HG02885 (cell line): ENCODE measurements around the gene SLIT3.

Source experiments
- ATAC-seq: cut with Tn5 transposase; IDR thresholded peaks from one replicate; pipeline ENCODE4 v1.9.1; 2021; ENCODE audit warnings: mild to moderate bottlenecking; ENCODE audit not compliant: unreplicated experiment, poor library complexity

The SLIT3 gene

GRCh38 chr5:168829922-168830417, 471.0 kb downstream of the SLIT3 start:
- no peak for ATAC-seq

GRCh38 chr5:168829044-168829443, 471.9 kb downstream of the SLIT3 start:
- ATAC-seq: no peak

GRCh38 chr5:168827636-168828035, 473.3 kb downstream of the SLIT3 start:
- ATAC-seq: no peak

GRCh38 chr5:168826246-168826725, 474.7 kb downstream of the SLIT3 start:
- no peak for ATAC-seq

GRCh38 chr5:168822745-168823281, 478.1 kb downstream of the SLIT3 start:
- peak; percentile 33 for ATAC-seq

- peak; percentile 53 for ATAC-seq
Measured at GRCh38 chr5:168822248-168822744, 478.6 kb downstream of the SLIT3 start.

GRCh38 chr5:168820874-168821273, 480.1 kb downstream of the SLIT3 start:
- no peak for ATAC-seq

- ATAC-seq: no peak
Measured at GRCh38 chr5:168819004-168819621, 481.8 kb downstream of the SLIT3 start.

- no peak for ATAC-seq
Measured at GRCh38 chr5:168818558-168818957, 482.4 kb downstream of the SLIT3 start.

GRCh38 chr5:168817591-168817990, 483.3 kb downstream of the SLIT3 start:
- ATAC-seq: no peak

GRCh38 chr5:168816661-168817060, 484.3 kb downstream of the SLIT3 start:
- ATAC-seq: no peak

- no peak for ATAC-seq
Measured at GRCh38 chr5:168813184-168813968, 487.6 kb downstream of the SLIT3 start.

- no peak for ATAC-seq
Measured at GRCh38 chr5:168810641-168811040, 490.3 kb downstream of the SLIT3 start.

- no peak for ATAC-seq
Measured at GRCh38 chr5:168809218-168809617, 491.7 kb downstream of the SLIT3 start.

GRCh38 chr5:168808051-168808616, 492.8 kb downstream of the SLIT3 start:
- no peak for ATAC-seq

- no peak for ATAC-seq
Measured at GRCh38 chr5:168807287-168807686, 493.7 kb downstream of the SLIT3 start.

- ATAC-seq: no peak
Measured at GRCh38 chr5:168803541-168803940, 497.4 kb downstream of the SLIT3 start.

GRCh38 chr5:168802337-168802736, 498.6 kb downstream of the SLIT3 start:
- peak; percentile 77 for ATAC-seq

- no peak for ATAC-seq
Measured at GRCh38 chr5:168801567-168801966, 499.4 kb downstream of the SLIT3 start.

GRCh38 chr5:168800701-168801100, 500.2 kb downstream of the SLIT3 start:
- no peak for ATAC-seq
